Lower leg skin (tissue), 3 donors: Measurements from ENCODE around the gene HPS4.

Source experiments
- CTCF ChIP-seq, 3 donors: fragments of 450-650 bp; IDR thresholded peaks; one replicate each; pipeline ENCODE4 v1.5.1; 2016; ENCODE audit warnings: antibody characterized with exemption in 3 of 3, mild to moderate bottlenecking in 3 of 3, moderate library complexity in 2 of 3
- POLR2A ChIP-seq, 2 donors: fragments of 450-650 bp; IDR thresholded peaks; one replicate each; pipeline ENCODE4 v1.6.1; 2016 to 2017; ENCODE audit warnings: antibody characterized with exemption in 2 of 2, mild to moderate bottlenecking in 1 of 2, moderate library complexity in 1 of 2

DNA sequence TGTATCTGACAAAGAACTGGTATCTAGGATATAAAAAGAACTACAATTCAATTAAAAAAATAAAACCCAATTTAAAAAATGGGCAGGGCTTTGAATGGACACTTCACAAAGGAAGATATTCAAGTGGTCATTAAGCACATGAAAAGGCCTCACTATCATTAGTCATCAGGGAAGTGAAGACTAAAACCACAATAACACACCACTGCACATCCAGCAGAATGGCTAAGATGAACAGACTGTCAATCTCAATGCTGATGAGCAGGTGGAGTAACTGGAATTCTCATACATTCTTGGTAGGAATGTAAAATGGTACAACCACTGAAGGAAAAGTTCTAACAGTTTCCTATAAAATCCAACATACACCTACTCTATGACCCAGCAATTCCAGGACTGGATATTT lies 8.9 kb downstream of the HPS4 start:
- TF ChIP-seq CTCF (IDR thresholded peaks at IDR 0.05) (no peak), POLR2A (IDR thresholded peaks at IDR 0.05) (no peak)
